ENCODE measurements around the gene TBCD.
"Not testable (repeated sequence)": the region's sequence is repeated elsewhere in the genome, so short reads cannot be mapped to it uniquely, and the experiment has no call there.

TBCD gene

GRCh38 chr17:82961366-82962162 lies 209.7 kb downstream of the TBCD start:
- no peak for DNase-seq (ENCODE audit: low spot score)
- in situ Hi-C loops (cut with MboI; ENCODE audit: low pct_unique_long_range_greater_than_20kb, low sequenced_read_pairs, unreplicated experiment), result no loop called here
- TF ChIP-seq CTCF (IDR thresholded peaks at IDR 0.05; ENCODE audit: extremely low read depth, insufficient read depth, missing control alignments), result no peak

- no peak for TF ChIP-seq CTCF (IDR thresholded peaks at IDR 0.05; ENCODE audit: extremely low read depth, insufficient read depth, missing control alignments)
- in situ Hi-C loops (cut with MboI; ENCODE audit: low pct_unique_long_range_greater_than_20kb, low sequenced_read_pairs, unreplicated experiment), result no loop called here
- DNase-seq (ENCODE audit: low spot score), result no peak
Measured at GRCh38 chr17:82962163-82962720, 210.4 kb downstream of the TBCD start.

DNA sequence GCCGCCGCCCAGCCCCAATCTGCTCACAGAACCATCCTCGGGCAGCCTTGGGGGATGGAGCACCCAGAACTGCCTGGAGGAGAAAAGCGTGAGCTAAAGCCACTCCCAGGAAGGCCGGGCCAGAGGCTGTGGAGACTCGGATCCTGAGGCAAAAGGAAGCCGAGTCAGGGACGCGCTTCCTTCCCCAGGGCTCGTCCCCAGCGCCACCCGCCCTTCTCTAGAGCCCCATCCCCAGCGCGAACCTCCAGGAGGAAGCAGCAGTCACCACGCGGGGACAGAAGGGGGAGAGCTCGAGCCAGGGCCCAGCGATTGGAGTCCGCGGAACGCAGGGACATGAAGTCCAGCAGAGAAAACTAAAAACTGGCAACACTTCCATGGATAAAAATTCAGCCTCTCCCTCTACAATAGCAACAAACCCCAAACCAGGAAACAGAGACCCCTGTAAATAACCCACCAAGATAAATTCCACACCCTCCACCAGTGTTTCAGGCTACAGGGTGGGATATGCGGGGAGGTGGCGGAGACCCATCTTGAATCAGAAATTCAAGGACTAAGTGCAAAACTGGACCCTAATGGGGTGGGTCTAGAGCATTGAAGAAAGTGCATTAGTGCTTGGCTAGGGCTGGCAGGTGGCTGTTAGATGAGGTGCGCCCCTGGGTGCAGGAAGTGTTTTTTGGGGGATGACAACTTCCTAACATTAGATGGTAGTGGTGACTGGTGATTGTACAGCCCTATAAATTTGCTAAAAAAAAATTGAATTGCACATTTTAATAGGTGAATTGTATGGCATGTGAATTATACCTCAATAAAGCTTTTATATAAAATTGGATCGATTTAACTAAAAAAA lies 211.5 kb downstream of the TBCD start:
- in situ Hi-C loops (cut with MboI; ENCODE audit: low pct_unique_long_range_greater_than_20kb, low sequenced_read_pairs, unreplicated experiment), result no loop called here
- no peak for DNase-seq (ENCODE audit: low spot score)
- TF ChIP-seq CTCF (IDR thresholded peaks at IDR 0.05; ENCODE audit: extremely low read depth, insufficient read depth, missing control alignments), result peak; percentile 63

DNA sequence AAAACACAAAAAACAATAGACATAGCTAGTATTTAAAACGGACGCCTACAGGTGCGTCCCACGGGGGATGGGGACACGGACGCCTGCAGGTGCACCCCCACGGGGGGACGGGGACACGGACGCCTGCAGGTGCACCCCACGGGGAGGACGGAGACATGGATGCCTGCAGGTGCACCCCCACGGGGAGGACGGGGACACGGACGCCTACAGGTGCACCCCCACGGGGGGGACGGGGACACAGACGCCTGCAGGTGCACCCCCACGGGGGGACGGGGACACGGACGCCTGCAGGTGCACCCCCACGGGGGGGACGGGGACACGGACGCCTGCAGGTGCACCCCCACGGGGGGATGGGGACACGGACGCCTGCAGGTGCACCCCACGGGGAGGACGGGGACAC lies 212.6 kb downstream of the TBCD start:
- in situ Hi-C loops (cut with MboI; ENCODE audit: low pct_unique_long_range_greater_than_20kb, low sequenced_read_pairs, unreplicated experiment); DNase-seq (ENCODE audit: low spot score): not testable (repeated sequence)

DNA sequence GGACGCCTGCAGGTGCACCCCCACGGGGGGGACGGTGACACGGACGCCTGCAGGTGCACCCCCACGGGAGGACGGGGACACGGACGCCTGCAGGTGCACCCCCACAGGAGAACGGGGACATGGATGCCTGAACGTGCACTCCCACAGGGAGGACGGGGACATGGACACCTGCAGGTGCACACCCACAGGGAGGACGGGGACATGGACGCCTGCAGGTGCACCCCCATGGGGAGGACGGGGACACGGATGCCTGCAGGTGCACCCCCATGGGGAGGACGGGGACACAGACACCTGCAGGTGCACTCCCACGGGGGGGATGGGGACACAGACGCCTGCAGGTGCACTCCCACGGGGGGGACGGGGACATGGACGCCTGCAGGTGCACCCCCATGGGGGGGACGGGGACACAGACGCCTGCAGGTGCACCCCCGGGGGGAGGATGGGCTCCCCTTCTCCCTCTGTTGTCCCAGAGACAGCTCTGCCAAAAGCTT lies 213.0 kb downstream of the TBCD start:
- in situ Hi-C loops (cut with MboI; ENCODE audit: low pct_unique_long_range_greater_than_20kb, low sequenced_read_pairs, unreplicated experiment), result no loop called here
- no peak for DNase-seq (ENCODE audit: low spot score)

GRCh38 chr17:82965371-82965770 lies 213.5 kb downstream of the TBCD start:
- no peak for TF ChIP-seq CTCF (IDR thresholded peaks at IDR 0.05; ENCODE audit: extremely low read depth, insufficient read depth, missing control alignments)
- in situ Hi-C loops (cut with MboI; ENCODE audit: low pct_unique_long_range_greater_than_20kb, low sequenced_read_pairs, unreplicated experiment), result no loop called here
- DNase-seq (ENCODE audit: low spot score), result no peak

More for the DNA sequence above, 213.0 kb downstream of the TBCD start:
- TF ChIP-seq CTCF (IDR thresholded peaks at IDR 0.05; ENCODE audit: extremely low read depth, insufficient read depth, missing control alignments), result no peak

All from GM13977 (cell line).